HL-60 (cell line): ENCODE data around the gene DCDC1.

ENCODE experiments used
- GABPA ChIP-seq: IDR thresholded peaks from 2 replicates; pipeline ENCODE4 v1.6.1; 2012; ENCODE audit warnings: low read depth
- POLR2AphosphoS5 ChIP-seq: IDR thresholded peaks from 2 replicates; pipeline ENCODE4 v1.6.1; 2012; ENCODE audit warnings: low read depth
- TF ChIP-seq, protein P1 (sequence below): IDR thresholded peaks from one replicate; pipeline ENCODE4 v1.5.1; 2011; ENCODE audit warnings: low read length, control low read depth, inconsistent platforms; ENCODE audit not compliant: insufficient read depth

DNA sequence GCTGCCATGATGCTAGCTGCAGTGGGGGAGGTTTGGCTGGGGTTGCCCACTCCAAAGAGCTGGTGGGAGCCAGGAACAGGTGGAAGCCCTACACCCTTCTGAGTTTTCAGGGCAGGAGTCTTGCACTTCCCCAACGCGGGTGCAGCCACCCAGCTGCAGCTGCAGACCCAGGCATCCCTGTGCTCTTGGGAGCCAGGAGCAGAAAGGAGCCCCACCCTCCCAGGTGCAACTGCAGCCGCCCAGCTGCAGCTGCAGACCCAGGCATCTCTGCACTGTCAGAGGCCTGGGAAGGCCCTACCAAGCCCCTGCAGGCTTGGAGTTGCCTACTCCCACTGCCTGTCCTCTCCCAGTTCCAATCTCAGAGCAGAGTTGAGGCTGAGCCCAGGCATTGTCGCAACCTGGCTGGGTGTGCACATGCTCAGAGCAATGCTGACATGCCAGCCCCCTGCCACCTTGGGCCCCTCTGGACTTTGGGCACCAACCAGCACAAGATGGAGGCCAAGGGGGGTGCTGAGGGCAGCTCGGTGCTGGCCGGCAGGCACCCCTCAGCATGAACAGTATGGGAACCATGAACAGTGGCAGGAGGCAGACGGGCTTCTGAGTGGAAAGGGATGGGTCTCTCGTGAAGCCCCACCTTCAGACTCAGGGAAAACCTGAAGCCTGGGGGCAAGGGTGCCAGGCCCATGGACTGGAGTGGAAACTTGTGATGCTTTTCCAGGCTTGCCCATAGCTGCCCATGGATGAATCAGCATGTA, 195.4 kb downstream of the DCDC1 start:
- TF ChIP-seq POLR2AphosphoS5 (no peak), GABPA (no peak)
- TF ChIP-seq, protein P1, sequence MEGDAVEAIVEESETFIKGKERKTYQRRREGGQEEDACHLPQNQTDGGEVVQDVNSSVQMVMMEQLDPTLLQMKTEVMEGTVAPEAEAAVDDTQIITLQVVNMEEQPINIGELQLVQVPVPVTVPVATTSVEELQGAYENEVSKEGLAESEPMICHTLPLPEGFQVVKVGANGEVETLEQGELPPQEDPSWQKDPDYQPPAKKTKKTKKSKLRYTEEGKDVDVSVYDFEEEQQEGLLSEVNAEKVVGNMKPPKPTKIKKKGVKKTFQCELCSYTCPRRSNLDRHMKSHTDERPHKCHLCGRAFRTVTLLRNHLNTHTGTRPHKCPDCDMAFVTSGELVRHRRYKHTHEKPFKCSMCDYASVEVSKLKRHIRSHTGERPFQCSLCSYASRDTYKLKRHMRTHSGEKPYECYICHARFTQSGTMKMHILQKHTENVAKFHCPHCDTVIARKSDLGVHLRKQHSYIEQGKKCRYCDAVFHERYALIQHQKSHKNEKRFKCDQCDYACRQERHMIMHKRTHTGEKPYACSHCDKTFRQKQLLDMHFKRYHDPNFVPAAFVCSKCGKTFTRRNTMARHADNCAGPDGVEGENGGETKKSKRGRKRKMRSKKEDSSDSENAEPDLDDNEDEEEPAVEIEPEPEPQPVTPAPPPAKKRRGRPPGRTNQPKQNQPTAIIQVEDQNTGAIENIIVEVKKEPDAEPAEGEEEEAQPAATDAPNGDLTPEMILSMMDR, result no peak
